GM12892 (cell line): ENCODE data around the gene PCSK5.

Source experiments
- POLR2AphosphoS5 ChIP-seq: IDR thresholded peaks from 2 replicates; pipeline ENCODE4 v1.6.1; 2011; ENCODE audit warnings: low read depth, low read length, control low read depth
- TAF1 ChIP-seq: IDR thresholded peaks from 2 replicates; pipeline ENCODE4 v1.6.1; 2011; ENCODE audit warnings: low read depth, mild to moderate bottlenecking, control low read depth, low read length, borderline replicate concordance

GRCh38 chr9:76246680-76247079 is 356.2 kb downstream of the PCSK5 start:
- TF ChIP-seq TAF1 (no peak), POLR2AphosphoS5 (no peak)
